Measurements from ENCODE around the gene FKBP15.
"Not testable (repeated sequence)": the region's sequence is repeated elsewhere in the genome, so short reads cannot be mapped to it uniquely, and the experiment has no call there.

FKBP15 gene

DNA sequence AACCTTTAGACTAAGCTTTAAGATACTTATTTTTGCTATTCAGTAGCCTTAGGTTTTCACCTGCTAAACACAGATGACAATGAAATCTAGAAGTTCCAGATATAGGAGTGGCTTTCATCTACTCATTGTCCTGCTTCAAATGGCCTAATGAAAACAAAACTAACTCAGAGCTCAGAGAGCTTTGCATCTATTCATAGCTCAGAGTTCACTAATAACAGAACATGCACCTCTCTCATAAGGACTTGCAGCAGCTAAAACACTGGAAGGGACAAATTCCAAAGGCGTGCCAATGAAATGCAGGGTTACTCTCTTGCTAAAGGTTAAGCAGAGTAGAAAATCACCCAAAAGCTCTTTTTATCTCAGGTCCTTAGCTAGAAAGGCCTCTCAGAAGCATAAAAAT, 41.2 kb downstream of the FKBP15 start:
- DNase-seq (ENCODE audit: low spot score) = no peak

DNA sequence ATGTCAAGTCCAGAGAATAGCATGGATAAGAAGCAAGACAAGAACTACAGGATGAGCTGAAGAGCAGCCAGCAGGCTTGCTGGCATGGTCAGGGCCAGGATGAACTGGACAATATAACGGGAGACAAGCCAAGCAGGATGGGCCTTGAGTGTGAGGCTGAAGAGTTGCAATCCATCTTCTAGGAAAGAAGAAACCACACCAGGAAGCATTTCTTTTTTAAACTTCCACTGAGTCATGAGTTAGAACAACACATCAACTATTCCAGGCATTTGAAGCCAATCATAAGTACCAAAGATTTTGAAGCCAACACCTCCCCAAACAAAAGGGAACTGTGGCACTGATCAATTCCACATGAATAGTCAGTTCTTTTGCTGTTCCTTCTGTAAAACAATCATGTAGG, 43.0 kb downstream of the FKBP15 start:
- DNase-seq (ENCODE audit: low spot score) = no peak

DNA sequence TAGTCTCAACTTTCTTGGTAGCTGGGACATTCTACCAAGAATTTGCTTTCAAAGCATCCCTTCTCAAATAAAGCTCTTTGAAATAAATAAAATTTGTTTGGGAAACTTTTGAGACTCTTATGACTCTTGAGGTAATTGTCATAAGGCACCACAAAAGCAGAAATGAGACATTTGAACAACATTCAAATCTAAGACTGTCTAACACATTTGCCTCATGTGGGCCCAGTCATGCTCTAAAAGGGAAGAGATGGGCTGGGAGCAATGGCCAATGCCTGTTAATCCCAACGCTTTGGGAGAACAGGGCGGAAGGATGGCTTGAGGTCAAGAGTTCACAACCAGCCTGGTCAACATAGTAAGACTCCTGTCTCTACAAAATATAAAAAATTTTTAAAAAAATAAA, 43.8 kb downstream of the FKBP15 start:
- no peak for DNase-seq (ENCODE audit: low spot score)

DNA sequence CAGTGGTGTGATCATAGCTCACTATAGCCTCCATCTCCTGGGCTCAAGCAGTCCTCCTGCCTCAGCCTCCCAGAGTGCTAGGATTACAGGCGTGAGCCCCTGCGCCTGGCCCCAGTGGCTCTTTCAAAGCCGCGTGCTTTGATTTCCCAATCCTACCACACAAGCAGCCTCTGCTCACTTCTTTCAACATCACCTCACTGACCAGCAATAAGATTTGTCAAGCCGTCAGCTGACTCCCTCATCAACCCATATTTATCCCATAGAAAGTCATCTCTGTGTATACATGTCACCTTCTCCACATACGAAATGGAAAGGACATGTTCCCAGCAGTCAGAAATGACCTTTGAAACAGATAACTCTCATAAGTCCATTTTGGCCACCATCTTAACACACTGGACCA, 44.3 kb downstream of the FKBP15 start:
- DNase-seq (ENCODE audit: low spot score) = no peak

DNA sequence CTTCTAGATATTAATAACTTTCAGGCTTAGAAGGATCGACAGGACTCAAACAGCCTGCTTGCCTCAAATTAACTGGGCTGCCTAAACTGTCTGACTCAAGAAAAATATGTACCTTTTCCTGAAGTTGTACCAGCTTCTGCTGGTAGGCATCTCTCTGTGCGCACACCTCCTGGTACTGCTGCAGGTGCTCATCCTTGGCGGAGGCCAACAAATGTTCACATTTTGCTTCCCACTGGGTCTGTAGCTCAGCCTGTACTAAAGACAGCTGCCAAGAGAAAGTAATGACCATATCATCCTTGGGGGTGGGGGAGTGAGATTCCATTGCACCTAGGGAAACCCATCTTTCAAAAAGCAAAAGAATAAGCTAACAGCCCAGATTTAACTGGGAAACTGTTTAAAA, 47.7 kb downstream of the FKBP15 start:
- no peak for DNase-seq (ENCODE audit: low spot score)

DNA sequence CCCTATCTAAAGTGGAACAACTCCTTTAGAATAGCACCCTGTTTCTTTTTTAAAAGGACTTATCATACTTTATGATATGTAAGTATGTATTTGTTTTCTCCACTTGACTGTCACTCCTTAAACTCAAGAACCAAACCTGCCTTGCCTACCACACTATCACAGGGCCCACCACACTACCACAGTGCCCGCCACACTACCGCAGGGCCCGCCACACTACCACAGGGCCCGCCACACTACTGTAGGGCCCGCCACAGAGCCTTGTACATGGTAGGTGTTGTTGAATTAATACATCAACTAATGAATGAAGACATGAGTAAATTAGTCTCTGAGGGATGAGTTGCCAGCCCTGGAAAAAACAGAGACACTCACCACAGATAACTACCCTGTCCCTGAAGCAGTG, 52.3 kb downstream of the FKBP15 start:
- no peak for DNase-seq (ENCODE audit: low spot score)

DNA sequence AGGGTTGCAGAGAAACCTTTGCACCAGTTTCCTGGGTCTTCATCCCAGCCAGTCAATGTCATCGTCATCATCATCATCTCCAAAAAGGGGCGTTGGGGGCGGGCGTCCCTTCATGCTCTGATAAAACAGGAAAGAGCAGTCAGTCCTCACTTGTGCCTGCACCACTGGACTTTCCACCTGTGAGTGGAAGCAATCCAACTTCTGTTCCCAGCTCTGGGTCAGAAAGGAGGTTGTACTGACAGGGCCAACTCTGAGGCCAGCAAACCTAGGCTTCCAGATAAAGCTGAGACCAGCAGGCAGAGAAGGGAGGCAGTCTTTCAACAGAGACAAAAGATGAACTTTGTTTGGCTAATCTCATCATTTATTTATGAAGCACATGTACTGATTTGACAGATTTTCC, 55.0 kb downstream of the FKBP15 start:
- DNase-seq (ENCODE audit: low spot score) = no peak

DNA sequence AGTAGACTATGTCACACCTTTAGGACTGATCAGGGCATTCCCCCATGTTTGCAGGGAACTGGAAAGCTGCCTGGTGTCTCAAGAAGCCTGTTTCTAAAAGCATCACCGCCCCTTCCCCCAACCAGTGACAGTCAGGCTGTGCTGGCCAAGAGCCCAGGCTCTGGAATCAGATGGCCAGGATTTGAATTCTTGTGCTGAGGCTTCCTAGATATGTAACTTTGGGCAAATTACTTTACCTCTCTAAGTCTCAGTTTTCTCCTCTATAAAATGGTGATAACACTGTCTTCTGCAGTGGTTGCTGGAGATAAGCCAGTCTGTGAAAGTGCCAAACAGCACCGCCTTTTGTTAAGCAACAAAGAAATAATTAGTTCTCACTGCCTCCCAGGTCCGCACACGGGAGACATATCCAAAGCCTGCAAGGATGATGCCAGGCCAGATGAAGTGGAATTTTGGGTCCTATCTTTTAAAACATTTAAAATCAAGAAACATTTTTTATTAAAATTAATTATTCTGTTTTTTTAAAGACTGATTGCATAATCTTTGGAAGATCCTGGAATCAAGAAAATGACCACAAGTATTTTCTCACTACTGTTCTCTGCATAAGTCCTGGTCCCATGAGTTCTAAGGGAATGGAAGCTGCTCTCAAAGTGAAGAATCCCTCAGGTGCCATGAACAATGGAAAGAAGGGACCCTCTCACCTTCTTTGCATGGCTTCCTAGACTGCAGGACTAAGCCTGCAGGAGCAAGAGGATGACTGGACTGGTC, 56.4 kb downstream of the FKBP15 start:
- no peak for DNase-seq (ENCODE audit: low spot score)

DNA sequence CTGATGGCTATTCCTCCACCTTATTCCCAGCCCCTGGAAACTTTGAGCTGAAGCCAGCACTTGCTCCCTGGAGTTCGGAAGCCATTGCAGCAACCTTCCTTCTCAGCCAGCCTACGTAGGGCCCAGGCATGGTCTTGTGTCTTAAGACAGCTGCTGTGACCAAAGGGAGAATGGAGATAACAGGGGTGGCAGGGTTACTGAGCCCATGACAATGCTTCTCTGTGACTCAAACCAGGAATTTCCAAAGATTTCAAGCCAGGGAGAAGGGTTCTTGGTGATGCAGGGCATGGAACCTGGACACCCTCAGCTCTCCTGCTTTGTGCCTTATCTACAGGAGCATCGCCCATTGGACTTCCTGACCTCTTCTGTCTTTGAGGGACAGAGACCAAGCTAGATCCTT, 58.1 kb downstream of the FKBP15 start:
- DNase-seq (ENCODE audit: low spot score) = no peak

DNA sequence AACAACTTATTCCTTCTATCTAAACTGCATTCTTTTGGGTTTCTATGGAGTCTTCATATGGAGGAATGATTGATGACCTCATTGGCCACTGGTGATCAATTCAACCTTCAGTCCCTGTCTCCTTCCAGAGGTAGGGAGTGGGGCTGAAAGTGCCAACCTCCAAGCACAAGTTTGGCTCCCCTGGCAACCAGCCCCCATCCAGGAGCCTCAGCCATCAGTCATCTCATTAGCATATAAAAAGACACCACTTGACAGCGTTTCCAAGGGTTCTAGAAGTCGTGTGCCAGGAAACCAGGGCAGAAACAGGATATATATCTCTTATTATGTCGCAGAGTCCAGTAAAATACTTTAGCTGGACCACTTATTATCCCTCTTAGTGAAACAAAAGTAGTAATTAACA, 60.5 kb downstream of the FKBP15 start:
- DNase-seq (ENCODE audit: low spot score) = no peak

DNA sequence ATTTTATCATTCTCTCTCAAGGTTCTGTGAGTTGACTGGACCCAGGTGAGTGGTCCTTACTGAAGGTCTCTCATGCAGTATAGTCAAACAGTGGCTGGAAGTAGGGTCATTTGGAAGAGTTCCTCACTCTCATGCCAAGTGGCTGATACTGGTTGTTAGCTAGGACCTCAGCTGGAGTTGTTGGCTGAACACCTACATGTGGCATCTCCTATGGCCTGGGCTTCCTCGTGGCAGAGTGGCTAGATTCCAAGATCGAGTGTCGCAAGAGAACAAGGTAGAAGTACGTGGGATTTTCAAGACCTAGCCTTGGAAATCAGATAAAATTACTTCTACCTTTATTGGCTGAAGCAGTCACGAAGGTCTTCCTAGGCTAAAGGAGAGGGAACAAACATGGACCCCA, 62.6 kb downstream of the FKBP15 start:
- DNase-seq (ENCODE audit: low spot score) = no peak

DNA sequence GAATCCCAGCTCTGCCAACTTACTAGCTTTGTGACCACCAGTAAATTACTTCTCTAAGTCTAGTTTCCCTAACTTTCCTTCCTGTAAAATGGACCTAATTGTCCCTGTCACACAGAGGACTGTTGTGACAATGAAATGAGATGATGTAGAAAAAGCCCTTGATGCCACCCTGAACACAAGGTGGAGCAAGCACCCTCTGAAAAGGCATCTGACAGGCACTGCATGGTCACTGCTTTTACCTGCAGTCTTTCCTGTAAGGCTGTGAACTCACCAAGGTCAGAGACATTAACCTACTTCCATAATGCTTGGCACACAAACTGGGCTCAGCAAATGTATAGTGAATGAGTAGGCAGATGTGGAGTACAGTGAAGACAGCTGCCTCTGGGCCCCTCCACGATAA, 64.2 kb downstream of the FKBP15 start:
- DNase-seq (ENCODE audit: low spot score) = no peak

DNA sequence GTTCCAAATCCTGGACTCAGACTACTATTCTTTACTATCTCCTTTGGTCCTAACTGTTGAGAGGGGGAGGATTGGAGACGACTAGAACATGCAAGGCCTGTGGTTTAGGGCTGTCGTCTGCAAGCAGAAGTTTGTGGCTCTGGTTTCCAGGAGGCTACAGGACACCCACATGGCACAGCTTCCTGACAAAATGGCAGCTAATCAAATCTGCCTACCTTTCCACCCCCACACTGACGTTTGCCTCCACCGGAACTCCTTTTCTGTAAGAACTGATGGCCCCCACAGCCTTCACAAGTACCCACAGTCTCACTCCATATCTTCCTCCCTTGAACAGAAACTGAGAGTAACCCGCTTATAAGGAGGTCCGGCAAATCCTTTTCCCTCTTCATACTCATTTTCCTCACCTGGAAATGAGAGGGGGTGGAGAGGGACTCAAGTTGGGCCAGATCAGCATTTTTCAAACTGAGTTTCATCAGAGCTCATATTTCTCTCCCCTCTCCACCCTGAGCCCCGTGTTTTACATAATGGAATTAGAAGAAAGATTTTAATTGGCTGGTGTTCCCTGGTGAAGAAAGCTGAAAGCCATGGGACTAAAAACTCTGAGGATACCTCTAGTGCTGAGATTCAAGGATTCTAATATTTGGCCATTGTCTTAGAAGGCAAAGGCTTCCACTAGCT, 65.0 kb downstream of the FKBP15 start:
- DNase-seq (ENCODE audit: low spot score) = no peak

DNA sequence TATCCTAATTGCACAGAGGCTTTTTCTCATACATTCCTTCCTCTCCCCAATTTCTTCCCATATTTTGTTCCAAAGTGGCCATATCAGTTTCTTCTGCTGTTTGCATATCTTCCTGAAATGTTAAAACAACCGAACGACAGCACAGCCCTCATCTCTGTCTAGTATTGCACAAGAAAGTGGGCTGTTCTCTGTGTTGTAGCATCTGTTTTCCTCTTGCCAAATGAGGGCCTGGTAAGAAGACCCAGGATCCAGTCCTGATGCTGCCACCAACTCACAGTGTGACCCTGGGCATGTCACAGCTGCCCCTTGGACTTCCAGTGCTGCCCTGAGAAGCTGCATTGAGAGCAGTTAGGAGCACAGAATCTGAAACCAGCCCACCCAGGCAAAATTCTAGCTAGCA, 66.1 kb downstream of the FKBP15 start:
- no peak for DNase-seq (ENCODE audit: low spot score)

DNA sequence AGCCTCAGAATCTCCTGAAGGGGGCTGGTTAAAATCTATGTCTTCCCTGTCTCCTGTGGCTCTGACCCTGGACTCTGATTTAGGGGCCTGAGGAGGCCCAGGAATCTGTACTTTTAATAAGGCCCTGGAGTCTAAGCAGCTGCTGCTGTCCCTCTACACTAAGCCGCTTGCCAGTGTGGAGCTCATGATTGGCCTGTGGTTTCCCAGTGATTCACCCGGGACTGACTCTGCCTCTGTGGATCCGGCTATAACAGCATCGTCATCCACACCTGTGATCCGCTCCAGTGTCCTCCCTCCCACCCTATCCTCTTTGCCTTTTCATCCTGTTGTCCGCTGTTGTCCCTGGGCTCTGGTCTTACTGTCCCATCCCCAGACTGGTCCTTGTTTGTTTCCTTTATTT, 66.6 kb downstream of the FKBP15 start:
- DNase-seq (ENCODE audit: low spot score) = no peak

DNA sequence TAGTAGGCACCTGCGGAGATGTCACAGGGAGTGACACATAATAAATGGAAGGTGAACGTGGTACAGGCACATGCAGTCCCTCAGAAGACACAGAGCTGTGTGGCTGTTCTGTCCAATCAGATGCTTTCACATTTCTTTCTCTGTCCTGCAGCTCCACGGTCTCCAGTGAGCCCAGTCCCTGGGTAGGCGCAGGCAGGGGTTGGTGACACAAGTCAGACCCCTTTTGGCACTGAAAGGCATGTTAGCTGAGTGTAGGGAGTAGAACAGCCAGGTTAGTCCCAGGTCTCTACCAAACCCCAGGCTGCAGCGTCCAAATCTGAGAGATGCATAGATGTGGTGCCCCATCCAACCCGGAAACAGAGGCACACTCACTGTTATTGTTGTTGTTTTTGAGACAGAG, 67.5 kb downstream of the FKBP15 start:
- no peak for DNase-seq (ENCODE audit: low spot score)

DNA sequence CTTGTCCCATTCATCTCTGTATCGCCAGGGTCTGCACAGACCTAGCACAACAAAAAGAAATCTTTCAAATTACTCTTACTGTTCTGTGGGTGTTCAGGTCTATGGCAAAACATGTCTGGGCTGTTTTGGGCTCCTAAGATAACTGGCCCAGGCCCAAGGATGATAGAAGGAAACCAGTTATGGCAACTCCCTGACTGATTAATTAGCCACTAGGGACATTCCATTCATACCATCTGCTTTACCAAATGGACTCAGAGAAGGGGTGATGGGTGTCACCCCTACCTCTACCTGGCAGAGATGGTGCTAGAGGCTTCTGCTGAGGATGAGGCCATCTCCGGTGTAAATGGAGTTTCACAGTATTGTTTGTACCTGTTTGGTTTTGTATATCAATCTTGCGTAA, 68.4 kb downstream of the FKBP15 start:
- DNase-seq (ENCODE audit: low spot score) = no peak

DNA sequence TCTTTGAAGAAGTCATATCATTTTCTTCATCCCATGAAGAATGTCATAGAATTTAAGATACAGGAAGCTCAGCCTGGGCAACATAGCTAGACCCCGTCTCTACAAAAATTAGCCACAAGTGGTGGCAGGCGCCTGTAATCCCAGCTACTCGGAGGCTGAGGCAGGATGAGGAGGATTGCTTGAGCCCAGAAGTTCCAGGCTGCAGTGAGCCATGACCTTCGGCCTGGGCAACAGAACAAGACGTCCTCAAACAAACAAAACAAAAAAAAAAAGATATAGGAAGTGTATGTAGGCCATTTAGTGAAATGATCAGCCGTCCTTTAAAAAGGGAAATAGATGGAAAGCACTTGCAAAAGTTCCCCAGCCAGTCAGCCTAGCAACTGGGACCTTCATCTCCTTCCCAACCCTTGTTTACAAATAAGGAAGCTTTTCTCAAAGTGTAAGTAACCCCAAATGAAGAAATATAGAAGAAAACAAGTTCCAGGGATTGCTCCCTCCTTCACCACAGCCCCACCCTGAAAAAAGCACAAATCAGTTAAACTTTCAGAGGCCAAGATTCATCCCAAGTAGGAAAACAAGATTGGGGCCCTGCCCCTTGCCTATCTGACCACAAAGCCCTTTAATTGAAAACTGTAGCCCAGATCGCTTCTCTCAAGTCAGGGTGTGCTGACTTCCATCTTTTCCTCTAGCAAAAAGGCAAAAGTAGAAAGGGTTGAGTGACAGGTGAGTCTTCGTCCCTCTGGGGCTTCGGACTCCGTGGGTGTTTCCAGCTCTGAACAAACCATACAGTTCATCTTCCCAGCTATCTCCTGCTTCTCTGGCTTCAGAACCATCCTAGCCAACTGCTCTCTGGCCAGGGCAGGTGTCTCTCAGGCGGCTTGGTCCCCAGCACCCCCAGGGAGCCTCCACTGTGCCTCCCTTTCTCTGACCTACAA, 69.1 kb downstream of the FKBP15 start:
- no peak for DNase-seq (ENCODE audit: low spot score)

DNA sequence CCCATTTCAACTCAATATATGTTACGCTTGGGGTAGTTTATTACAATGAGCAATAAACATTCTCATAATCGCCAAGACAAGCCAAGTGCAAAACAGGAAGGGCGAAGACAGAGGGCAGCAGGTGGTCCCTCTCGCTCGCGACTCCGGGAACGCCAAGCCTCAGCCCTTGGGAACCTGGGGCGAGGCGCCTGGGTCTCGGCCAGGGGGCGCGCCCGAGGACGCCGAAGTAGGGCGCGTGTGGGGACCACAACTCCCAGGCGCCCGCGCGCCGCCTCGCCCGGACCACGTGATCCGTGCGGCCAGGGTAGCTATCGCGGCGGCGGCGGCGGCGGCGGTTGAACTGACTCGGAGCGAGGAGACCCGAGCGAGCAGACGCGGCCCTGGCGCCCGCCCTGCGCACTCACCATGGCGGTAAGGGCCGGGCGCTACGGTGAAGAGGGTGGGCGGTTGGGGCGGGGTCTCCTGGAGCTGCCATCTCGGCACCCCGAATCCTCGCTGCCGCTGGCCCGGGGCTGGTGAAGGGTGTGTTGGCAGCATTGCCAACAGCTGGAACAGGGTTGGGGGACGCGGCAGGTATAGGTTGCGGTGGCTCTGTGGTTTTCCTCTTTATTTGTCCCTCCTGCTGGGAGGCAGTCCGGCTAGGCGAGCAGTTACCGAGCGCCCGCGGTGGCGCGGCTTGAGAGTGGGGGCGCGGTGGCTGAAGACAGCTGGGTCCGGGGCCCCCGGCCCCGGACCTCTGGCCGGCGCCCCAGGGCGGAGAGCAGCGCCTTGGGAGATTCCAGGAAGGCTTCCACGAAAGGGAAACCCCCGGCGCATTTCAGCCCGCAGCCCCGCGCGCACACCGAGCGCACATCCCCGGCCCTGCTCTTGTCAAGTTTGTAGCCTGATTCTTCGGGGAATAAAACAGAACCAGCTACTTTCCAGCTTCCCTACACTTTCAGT, 70.1 kb downstream of the FKBP15 start, which contains the start of gene SLC31A2:
Gene SLC31A2 (plus strand): TSS at position 338 of the 942 bp plus-strand sequence. CDS start 68 bp downstream, at position 406.
- peak; percentile 54 for DNase-seq (ENCODE audit: low spot score)

DNA sequence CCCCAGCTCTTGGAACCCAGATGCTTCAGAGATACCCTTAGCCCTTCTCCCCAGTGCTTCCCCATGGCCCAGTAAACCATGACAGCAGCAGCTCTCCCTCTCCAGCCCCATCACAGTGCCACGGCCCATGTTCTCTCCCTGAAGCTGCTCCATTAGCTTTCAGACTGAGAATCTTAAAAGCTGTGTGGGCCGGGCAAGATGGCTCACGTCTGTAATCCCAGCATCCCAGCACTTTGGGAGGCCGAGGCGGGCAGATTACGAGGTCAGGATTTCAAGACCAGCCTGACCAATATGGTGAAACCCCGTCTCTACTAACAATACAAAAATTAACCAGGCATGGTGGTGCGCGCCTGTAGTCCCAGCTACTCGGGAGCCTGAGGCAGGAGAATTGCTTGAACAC, 71.5 kb downstream of the FKBP15 start:
- DNase-seq (ENCODE audit: low spot score) = not testable (repeated sequence)

DNA sequence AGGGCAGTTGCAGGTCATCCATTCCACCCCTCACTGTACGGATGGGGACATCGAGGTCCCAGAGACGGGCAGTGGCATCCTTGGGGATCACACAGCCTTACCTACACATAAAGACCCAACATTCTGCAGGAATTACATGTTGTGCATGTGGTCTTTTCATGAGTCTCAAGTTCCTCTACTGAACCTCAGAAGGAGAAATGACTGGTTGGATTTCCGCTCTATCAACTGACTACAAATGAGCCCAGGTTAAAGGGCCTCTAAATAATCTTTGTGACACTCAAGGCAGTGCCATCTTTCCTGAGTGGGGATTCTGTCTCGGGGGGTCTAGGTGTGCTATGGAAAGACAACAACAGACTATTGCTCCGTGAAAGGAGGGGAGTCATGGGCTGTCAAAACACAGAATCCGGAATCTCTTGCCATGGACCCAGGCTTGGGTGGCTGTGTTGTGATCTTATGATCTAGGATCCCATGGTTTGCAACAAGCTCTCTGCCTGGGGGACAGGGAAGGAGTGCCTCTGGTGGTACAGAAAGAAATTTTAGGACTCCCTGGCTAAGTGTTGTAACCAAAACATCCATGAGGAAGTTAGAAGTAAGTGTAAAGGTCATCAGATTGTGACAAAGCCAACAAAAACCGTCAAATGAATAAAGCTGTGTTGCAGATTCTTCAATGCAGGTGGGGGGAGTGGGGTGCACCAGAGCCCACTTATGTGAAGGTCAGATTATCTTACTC, 72.1 kb downstream of the FKBP15 start:
- DNase-seq (ENCODE audit: low spot score) = no peak
